MM.1S (cell line): Measurements from ENCODE around the gene GUCA1A.

ENCODE experiments used
- DNase-seq: peaks from one replicate; pipeline ENCODE4 v3.0.0-alpha.2; 2015
- H2AFZ ChIP-seq: fragments of 300-600 bp; sonication (generic); 2 replicates; pipeline ENCODE4 v1.6.0; 2016; ENCODE audit warnings: antibody characterized with exemption, low read length
- H3F3A ChIP-seq: fragments of 300-600 bp; sonication (generic); 2 replicates; pipeline ENCODE4 v1.6.1; 2016; ENCODE audit warnings: mild to moderate bottlenecking, antibody characterized with exemption, low read length, moderate library complexity, mixed read lengths; ENCODE audit not compliant: insufficient read depth
- H3K27ac ChIP-seq: fragments of 300-600 bp; sonication (generic); 2 replicates; pipeline ENCODE4 v1.5.1; 2016; ENCODE audit warnings: mild to moderate bottlenecking, low read length
- H3K27me3 ChIP-seq: fragments of 300-600 bp; sonication (generic); replicated peaks from 2 replicates; pipeline ENCODE4 v1.6.0; 2016; ENCODE audit warnings: low read length; ENCODE audit not compliant: insufficient read depth
- H3K36me3 ChIP-seq: fragments of 300-600 bp; sonication (generic); replicated peaks from 2 replicates; pipeline ENCODE4 v1.6.1; 2016; ENCODE audit warnings: mild to moderate bottlenecking, low read length, mixed read lengths; ENCODE audit not compliant: insufficient read depth
- H3K4me1 ChIP-seq: fragments of 300-600 bp; sonication (generic); 2 replicates; pipeline ENCODE4 v1.6.1; 2016; ENCODE audit warnings: low read length, mixed read lengths
- H3K4me2 ChIP-seq: fragments of 300-600 bp; sonication (generic); 2 replicates; pipeline ENCODE4 v1.6.0; 2016; ENCODE audit warnings: low read depth, low read length
- H3K4me3 ChIP-seq: fragments of 300-600 bp; sonication (generic); 2 replicates; pipeline ENCODE4 v1.5.1; 2016; ENCODE audit warnings: low read length, mixed read lengths
- H3K79me2 ChIP-seq: fragments of 300-600 bp; sonication (generic); 2 replicates; pipeline ENCODE4 v1.6.1; 2016; ENCODE audit warnings: mixed run types, low read length, mixed read lengths
- H3K9ac ChIP-seq: fragments of 300-600 bp; sonication (generic); 2 replicates; pipeline ENCODE4 v1.6.1; 2016; ENCODE audit warnings: low read length, mixed read lengths
- H3K9me2 ChIP-seq: fragments of 300-600 bp; sonication (generic); replicated peaks from 2 replicates; pipeline ENCODE4 v1.6.1; 2016; ENCODE audit warnings: mild to moderate bottlenecking, low read length, mixed read lengths; ENCODE audit not compliant: insufficient read depth
- H3K9me3 ChIP-seq: fragments of 300-600 bp; sonication (generic); replicated peaks from 2 replicates; pipeline ENCODE4 v1.6.1; 2016; ENCODE audit warnings: mild to moderate bottlenecking, low read length, mixed read lengths; ENCODE audit not compliant: insufficient read depth
- H4K20me1 ChIP-seq: fragments of 300-600 bp; sonication (generic); 2 replicates; pipeline ENCODE4 v1.6.1; 2016; ENCODE audit warnings: mild to moderate bottlenecking, low read length, moderate library complexity, mixed read lengths; ENCODE audit not compliant: insufficient read depth
- CTCF ChIP-seq: fragments of 300-600 bp; sonication (generic); IDR thresholded peaks from 2 replicates; pipeline ENCODE4 v1.5.1; 2016; ENCODE audit warnings: antibody characterized with exemption, low read length, mixed read lengths
- EZH2 ChIP-seq: fragments of 300-600 bp; sonication (generic); optimal IDR thresholded peaks from 2 replicates; pipeline ENCODE3; 2017; ENCODE audit warnings: low read depth, mild to moderate bottlenecking, antibody characterized with exemption, low read length, mixed read lengths
- EZH2phosphoT487 ChIP-seq: fragments of 300-600 bp; sonication (generic); IDR thresholded peaks from 2 replicates; pipeline ENCODE4 v1.6.1; 2018; ENCODE audit warnings: antibody characterized with exemption, low read length

Gene GUCA1A

GRCh38 chr6:42197555-42198362 is 24.6 kb downstream of the GUCA1A start:
- H2AFZ ChIP-seq, result no peak overlapping the region
- no peaks in the 10 kb centered on the region for H3K4me1 ChIP-seq
- H4K20me1 ChIP-seq, result no peaks in the 10 kb centered on the region
- no peak for DNase-seq
- H3K9ac ChIP-seq, result no peak overlapping the region
- no peaks in the 10 kb centered on the region for H3K9me2 ChIP-seq
- H3F3A ChIP-seq, result no peaks in the 10 kb centered on the region
- no peaks in the 10 kb centered on the region for H3K79me2 ChIP-seq
- no peak overlapping the region for H3K4me2 ChIP-seq
- H3K27ac ChIP-seq, result no peak overlapping the region
- TF ChIP-seq EZH2phosphoT487, result no peak
- TF ChIP-seq EZH2, result no peak
- TF ChIP-seq CTCF, result no peak
- no peaks in the 10 kb centered on the region for H3K27me3 ChIP-seq
- H3K9me3 ChIP-seq, result no peaks in the 10 kb centered on the region
- H3K36me3 ChIP-seq, result no peaks in the 10 kb centered on the region
- H3K4me3 ChIP-seq, result no peak overlapping the region

GRCh38 chr6:42199106-42199981 is 26.2 kb downstream of the GUCA1A start:
- TF ChIP-seq EZH2phosphoT487 (no peak), CTCF (no peak), EZH2 (no peak)
- no peaks in the 10 kb centered on the region for H3K9me2 ChIP-seq
- no peak overlapping the region for H3K4me3 ChIP-seq
- no peaks in the 10 kb centered on the region for H3K27me3 ChIP-seq
- H3K79me2 ChIP-seq, result no peaks in the 10 kb centered on the region
- H3F3A ChIP-seq, result no peaks in the 10 kb centered on the region
- H2AFZ ChIP-seq, result no peak overlapping the region
- no peak for DNase-seq
- H3K4me1 ChIP-seq, result no peaks in the 10 kb centered on the region
- no peak overlapping the region for H3K9ac ChIP-seq
- no peaks in the 10 kb centered on the region for H3K36me3 ChIP-seq
- no peaks in the 10 kb centered on the region for H4K20me1 ChIP-seq
- no peak overlapping the region for H3K4me2 ChIP-seq
- no peak overlapping the region for H3K27ac ChIP-seq
- no peaks in the 10 kb centered on the region for H3K9me3 ChIP-seq

GRCh38 chr6:42200035-42200434 is 26.9 kb downstream of the GUCA1A start:
- TF ChIP-seq CTCF, result no peak
- no peak for TF ChIP-seq EZH2phosphoT487
- TF ChIP-seq EZH2, result no peak
- H3K9me3 ChIP-seq, result no peaks in the 10 kb centered on the region
- H3K4me2 ChIP-seq, result no peak overlapping the region
- H3K9ac ChIP-seq, result no peak overlapping the region
- no peak overlapping the region for H3K27ac ChIP-seq
- no peaks in the 10 kb centered on the region for H3F3A ChIP-seq
- H3K36me3 ChIP-seq, result no peaks in the 10 kb centered on the region
- H3K4me1 ChIP-seq, result no peaks in the 10 kb centered on the region
- H4K20me1 ChIP-seq, result no peaks in the 10 kb centered on the region
- H3K4me3 ChIP-seq, result no peak overlapping the region
- no peaks in the 10 kb centered on the region for H3K9me2 ChIP-seq
- no peaks in the 10 kb centered on the region for H3K79me2 ChIP-seq
- H3K27me3 ChIP-seq, result no peaks in the 10 kb centered on the region
- H2AFZ ChIP-seq, result no peak overlapping the region
- no peak for DNase-seq
